ENCODE results near the gene THEM5.
A peak's percentile ranks its signal among the peaks of the same experiment; 100 is the strongest.

THEM5 gene

DNA sequence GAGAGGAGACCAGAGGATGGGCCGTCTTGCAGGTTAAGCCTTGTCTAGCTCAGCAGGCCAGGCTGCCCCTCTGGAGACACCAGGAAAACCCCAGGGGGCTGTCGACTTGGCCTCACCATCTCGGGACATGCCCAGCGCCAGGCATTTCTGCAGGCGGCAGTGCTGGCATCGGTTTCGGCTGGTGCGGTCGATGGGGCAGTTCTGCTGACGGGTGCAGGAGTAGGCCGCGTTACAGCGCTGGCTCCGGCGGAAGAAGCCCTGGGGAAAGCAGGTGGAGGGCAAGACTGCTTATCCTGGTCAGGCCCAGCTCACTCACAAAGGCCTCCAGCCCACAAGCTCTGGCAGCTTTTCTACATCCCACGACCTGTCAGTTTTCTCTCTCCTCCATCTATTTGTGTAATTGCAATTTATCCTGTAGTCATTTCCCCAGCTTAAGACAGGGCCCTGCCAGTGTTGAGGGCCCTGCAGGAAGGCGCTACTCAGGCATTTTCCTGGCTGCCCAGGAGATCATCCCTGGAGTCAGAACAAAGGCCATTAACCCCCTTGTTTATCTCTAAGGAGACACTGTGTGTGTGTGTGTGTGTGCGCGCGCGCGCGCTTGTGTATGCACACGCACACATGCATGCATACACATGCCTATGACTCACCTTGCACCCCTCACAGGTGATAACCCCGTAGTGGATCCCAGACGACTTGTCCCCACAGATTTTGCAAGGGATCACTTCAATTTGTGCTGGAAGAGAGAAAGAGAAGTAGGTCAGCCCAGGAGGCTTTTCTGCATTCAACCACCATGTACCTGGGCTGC is 36.8 kb downstream of the THEM5 start:
- DNase-seq = no peak

DNA sequence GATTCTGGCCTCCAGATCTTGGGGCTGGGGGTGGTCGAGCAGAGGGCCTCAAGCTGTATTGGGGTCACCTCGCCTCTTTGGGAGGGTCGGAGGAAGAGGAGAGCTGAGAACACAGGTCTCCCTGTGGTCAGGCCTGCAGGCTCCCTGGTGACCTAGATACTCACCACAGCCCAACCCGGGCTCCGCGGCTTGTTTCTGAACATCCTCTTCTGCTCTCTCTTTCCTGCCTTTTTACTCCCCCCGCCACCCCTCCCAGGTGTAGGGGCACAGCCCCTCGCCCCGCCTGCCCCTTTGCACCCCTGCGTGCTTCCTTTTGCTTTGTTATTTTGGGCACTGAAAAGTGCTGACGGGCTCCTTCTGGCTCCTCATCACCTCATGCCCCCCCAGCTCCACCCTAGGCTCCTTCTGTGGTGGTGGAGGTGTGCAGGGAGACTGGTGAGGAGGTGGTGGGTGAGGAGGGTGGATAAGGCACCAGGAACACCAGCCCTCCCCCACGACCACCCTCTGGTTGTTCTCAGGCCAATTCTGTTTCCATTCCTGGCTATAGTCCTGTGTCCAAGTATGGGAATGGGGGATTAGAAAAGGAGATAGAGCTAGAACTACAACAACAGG is 37.7 kb downstream of the THEM5 start:
- peak; percentile 72 for DNase-seq

DNA sequence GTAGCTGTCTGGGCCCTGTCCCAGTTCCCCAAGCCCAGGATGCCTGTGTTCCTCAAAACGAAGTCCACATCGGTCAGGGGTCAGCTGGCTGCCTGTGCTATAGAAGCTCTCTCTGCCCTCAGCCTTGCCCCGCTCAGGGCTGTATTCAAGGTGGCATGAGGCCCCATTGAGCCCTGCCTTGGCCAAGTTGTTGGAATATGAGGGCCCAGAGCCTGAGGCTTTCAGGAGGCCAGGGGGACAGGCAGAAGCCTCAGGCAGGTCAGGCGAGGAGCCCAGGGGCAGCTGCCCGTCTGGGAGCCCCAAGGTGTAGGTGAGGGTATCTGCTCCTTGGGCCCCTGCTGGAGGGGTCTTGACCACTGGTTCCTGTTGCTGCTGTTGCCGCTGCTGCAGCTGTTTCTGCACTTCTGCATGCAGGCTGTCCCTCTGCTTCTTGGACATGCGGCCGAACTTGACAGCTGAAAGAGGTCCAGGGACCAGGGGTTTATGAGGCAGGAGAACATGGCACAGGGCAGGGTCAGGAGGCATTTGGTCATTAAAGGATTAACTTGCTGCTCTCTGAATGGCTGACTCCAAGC is 38.5 kb downstream of the THEM5 start:
- no peak for DNase-seq

DNA sequence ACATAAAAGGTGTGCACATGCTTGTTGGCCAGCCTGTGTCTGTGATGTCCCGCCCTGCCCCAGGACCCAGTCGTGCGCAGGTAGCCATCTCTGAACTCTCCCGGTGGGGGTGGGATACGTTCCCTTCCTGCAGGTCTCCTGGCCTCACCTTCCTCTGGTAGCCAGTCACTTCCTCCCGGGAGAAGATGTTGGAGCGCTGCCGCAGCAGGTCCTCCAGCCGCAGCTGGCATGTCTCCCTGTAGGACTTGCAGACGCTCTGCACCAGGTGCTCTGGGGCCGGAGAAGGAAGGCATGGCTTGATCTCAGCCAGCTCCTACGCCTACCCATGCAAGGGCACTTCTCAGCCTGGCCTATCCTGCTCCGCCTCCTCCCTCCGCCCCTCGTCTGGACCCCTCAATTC is 39.1 kb downstream of the THEM5 start:
- no peak for DNase-seq

DNA sequence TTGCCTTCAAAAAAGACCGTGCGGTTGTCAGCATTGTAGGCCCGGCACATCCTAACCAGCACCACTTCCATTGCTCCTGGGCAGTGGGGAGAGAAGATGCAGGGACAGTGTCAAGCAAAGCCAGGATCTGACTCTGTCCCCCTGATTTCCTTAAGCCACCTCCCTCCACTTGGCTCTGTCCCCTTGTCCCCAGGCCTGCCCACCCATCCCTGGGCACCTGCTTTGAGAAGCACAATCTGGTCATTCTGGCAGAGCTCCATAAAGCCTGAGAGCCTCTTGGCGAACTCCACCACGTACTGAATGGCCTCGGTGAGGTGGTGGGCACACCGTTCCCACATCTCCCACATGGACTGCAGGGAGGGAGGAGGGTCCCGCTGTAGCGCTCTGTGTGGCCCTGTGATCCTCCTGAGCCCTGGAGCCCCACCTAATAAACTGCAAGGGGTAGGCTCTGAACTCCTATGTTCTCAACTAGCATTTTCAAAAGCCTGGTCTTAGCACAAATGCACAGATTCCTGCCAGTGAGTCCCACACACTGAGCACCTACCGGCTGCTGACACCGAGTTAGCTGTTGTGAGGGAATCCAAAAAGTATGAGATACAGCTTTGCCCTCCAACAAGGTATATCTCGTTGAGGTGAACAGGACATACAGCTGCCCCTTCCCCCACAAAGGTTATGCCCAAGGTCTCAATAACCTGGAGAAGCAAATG is 40.1 kb downstream of the THEM5 start:
- DNase-seq = no peak

DNA sequence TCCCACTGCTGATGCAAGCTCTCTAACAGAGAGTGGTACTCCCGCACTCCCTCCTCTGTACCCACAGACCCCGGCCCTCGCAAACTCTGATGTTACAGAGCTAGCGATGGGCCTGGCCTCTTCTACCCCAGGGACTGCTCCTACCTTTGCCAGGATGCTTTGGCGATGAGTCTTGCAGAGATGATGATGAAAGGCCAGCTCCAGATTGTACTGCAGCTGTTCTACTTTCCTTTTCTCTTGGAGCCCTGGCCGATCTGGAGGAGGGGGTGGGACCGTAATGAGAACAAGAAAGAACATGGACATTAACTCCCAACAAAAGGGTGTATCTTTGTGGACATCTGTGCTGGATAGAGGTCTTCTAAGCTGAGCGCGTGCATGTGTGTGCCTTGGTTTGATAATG is 42.3 kb downstream of the THEM5 start:
- no peak for DNase-seq

DNA sequence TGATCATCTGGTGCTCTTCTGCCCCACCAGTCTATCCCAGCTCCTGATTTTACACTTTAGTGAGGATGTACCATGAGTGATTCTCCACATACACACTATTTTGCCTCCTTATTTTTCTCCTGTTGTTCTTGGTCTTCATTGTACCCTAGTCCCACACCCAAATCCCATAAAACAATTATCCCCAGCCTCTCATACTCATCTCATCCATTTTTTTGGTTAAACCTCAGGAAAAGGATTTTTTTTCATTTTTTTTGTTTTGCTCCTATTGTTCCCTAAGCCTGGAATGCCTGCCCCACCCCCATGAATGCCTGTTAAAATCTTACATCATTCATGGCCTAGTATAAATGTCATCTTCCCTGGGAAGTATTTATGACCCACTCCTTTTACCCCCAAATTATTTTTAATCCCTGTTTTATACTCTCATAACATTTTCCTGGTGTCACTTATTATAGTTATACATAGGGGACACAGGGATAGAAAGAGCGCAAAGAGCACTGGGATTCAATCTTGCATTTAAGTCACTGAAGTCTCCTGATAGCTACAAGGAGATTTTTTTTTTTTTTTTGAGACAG is 43.4 kb downstream of the THEM5 start:
- no peak for DNase-seq

DNA sequence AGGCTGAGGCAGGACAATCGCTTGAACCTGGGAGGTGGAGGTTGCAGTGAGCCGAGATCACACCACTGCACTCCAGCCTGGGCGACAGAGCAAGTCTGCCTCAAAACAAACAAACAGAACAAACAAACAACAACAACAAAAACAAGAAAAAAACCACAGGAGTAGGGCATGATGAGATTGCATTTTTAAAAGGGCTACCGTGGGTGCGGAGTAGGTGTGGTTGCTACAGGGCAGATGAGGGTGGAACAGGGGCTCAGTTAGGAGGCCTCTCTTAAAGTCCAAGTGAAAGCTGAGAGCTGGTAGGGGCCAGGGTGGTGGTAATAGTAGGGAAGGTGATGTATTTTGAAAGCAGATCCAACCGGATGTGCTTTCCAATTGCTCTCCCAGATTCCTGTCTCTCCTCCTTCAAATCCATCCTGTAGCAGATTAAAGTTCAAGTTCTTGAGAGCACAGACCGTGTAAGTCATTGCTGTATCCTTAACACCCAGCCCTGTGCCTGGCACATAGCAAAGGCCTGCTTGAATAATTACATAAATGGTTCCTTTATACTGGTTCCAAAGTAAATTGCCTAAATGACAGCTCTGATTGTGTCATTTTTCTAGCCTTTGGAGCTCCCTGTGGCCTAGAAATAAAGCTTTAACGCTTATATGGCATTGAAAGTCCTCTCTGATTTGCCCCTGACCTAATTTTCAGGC is 44.1 kb downstream of the THEM5 start:
- no peak for DNase-seq

DNA sequence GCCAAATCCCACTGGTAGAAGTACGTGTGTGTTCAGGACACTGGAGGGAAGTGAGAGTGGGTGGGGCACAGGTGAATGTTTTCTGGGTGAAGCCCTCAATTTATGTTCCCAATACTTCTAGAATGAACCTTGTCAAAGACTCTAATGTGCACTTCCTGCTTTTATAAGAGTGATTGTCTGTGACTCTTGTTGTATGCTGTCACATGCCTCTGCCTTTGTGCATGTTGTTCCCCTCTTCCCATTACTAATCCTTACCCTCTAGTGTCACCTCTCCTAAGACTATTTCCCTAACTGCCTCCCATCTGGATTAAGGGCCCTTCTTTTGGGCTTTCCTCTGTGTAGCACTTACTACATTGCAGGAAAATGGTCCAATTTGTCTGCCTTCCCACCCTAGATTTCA is 45.7 kb downstream of the THEM5 start:
- DNase-seq = no peak

DNA sequence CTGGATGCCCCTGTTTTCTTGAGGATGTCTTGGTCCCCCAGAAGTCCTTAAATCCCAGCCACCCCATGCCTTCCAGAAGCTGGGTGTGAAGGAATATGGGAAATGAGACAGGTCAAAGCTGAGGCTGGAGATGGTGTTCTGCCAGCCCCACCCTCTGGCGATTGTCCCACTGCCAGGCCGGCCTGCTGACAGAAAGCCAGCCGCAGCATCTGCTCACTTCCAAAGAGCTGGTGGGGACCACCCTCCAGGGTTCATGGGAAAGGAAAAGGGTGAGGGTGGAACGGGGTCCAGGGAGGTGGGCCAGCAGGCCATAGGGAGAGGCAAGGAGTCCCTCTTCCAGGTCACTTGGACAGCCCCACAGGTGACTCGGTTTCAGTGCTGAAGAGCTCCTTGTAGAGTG is 46.4 kb downstream of the THEM5 start:
- no peak for DNase-seq

DNA sequence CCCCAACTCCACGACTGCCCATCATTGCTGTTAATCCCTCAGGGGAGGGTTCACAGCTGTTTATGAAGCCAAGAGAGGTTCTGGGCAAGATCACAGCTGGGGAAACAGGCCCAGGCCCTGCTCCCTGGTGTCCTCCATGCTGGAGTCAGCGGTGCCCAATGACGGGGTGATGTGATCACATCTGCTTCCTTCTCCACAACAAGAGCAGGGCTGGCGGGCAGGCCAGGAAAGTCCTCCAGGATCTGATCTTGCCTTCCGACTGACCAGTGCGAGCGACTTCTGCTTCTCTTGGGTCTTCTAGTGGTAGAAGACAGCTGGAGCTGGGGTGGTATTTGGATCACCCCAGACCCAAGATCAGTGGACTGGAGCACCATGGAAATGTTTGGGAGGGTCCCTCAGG is 47.3 kb downstream of the THEM5 start:
- DNase-seq = no peak

DNA sequence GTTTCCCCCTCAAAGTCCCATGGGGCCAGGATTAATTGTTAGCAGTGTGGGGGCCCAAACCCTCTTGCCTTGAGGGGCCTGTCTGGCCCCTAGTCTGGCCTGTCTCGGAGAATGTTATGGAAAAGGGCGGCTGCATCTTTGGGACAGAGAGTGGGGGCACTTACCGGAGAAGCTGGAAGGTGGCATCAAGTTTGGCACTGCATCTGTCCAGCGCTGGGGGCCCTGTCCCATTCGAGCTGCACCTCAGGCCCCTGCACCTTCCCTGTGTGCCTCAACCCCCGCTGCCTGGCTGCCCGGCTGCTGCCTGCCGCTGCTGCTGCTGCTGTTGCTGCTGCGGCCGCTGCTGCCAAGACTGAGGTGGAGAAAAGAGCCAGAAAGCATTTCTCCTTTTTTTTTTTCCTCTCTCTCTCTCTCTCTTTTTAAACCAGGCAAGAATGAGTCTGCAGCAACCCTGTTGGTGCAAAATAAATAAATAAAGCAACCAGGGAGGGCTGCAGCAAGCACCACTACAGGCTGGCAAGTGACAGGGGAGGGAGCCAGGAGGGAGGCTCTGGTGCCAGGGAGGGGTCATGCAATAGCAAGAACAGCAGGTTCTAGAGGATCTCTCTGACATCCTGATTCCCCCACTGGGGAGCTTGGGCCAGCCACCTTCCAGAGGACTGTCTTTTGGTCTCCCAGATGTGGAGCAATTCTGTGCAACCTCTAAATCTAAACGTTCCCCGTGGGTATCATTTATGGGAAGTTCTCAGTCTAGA is 48.3 kb downstream of the THEM5 start, which contains the start of gene LINGO4:
TSS of gene LINGO4 (minus strand) at position 354 of the 755 bp plus-strand sequence. CDS start 2,715 bp downstream, outside the sequence.
- DNase-seq = no peak

DNA sequence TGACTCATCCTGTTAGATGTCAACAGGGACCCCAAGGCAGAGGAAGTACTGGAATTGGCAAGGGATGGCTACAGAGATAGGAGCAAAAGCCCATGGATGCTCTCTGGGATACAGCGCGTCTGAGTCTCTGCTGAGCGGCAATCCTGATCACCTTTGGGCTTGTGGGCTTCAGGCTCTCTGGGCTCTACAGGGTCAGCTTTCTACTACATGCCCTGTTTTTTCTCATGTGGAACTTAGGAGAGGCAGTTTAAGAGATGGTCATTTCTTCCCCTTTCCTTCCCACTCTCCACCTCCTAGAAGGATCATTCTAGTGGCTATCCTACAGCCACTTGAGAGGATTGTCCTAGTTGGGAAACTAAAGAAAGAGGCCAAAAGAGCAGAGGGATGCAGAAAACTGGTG is 49.6 kb downstream of the THEM5 start:
- no peak for DNase-seq

DNA sequence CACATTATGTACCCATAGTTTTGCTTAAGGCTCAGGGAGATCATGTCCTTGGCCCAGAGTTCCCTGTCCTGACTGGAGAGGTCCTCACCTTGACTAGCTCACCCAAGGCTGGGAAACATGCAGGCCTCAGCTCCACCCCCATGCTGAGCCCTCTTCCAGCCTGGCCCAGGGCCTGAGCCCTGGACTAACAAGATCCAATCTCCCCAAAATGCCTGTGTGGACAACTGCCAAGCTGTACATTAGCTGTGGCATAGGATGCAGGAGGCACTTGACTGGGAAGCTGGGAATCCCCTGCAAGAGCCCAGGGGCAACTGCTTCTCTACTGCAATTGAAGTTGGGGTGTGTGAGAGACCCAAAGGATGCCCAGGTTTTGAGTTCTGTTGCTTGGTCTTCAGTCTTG is 50.3 kb downstream of the THEM5 start:
- no peak for DNase-seq

DNA sequence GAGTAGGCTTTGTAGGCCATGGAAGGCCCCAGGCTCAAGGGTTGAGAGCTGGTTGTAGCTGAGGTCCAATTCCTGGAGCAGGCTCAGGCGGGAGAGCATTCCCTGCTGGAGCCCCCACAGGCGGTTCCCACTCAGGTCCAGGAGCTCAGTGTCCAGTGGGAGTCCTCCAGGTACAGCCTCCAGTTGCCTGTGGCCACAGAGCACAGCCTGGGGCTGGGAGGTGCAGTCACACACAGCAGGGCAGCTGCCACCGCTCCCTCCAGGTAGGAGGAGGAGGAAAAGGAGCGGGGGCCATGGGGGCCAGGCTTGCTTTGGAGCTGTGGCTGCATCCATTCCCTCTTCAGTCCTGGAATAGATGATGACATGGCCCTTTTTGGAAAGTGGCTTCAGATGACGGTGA is 51.1 kb downstream of the THEM5 start:
- no peak for DNase-seq

DNA sequence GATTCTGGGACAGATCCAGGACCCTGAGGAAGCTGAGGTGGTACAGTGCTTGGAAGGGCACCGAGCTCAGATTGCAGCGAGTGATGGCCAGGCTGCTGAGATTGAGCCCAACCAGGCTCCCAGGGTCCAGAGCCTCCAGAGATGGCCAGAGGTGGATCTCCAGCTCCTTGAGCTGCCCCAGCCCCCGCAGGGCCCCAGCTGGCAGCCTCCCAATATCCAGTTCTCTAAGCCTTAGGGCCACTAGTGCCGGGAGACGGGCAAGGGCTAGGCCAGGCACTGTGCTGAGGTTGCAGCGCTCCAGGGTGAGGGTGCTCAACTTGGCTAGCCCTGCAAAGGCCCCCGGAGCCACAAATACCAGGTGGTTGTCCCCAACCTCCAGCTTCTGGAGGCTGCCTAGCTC is 51.7 kb downstream of the THEM5 start:
- DNase-seq = no peak

DNA sequence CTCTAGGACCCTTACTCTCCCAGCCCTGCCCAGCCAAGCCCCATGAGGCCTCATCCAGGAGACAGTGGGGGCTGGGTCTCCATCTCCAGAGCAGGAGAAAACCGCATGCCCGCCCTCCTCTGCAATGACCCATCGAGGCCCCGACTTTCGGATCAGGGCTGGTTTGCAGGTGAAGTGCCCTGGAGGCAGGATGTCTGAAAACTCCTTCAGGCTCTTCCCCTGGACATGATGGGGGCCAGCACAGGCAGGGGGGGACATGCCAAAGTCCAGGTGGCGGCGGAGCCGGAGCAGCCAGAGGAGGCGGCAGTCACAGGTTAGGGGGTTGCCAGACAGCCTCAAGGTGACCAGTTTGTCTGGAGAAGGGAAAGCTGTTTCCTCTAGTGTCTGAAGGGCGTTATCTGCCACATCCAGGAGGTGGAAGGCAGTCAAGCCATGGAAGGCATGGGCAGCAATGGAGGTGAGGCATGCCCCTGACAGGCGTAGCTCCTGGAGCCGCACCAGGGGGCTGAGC is 52.1 kb downstream of the THEM5 start:
- DNase-seq = no peak

DNA sequence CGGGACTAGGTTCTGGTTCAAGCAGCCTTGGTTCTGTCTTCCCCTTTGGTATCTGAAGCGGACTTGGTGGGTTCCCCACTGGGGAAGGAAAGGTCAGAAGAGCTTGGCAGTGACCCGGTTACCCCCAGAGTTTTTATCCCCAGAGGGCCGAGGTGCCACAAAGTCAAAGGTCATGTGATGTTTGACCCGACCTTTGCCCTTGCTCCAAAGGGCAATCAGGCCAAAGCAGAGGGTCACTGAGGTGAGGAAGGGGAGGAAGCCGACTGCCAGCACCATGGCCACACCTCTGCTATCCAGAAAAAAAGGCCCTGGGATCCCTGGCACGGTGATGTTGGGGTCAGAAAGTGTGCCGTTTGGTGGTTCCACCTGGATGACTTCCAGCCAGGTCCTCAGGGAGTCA is 52.7 kb downstream of the THEM5 start:
- DNase-seq = no peak

DNA sequence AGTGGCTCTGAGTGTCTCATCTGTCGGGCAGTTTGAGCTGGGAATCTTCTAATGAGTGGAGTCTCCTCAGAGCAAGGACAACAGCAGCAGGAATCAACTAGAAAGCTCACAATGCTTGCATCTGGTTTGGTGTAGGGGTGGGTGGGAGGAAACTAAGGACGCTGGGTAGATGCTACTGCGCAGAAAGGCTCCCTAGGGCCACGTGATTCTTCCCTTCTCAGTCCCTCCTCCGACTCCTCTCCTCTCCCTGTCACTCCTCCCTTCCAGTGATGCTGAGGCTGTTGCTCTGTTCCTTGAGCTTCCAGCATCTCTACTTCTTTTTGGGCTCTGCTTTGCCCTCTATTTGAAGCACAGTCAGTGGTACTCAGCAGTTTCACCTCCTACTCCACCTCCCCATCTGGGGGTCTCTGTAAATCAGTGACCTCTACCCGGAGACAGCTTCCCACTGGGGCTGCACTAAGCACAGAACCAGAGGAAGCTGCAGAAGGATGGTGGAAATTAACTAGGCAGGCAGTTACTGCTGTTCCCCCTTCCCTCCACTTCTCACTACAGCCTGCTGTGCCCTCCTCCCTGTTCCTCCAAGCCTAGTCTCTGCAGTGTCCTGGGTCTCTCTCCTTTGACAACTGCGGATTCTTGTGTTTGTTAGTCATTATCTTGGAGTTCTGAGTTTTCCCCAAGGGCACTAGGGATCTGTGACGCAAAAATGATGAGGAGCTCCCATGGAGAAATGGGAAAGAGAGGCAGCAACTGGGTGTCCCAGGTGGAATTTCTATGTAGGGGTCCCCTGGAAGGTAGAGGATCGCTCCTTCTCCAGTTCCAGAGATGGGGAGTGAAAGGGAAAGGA is 54.1 kb downstream of the THEM5 start:
- DNase-seq = no peak

DNA sequence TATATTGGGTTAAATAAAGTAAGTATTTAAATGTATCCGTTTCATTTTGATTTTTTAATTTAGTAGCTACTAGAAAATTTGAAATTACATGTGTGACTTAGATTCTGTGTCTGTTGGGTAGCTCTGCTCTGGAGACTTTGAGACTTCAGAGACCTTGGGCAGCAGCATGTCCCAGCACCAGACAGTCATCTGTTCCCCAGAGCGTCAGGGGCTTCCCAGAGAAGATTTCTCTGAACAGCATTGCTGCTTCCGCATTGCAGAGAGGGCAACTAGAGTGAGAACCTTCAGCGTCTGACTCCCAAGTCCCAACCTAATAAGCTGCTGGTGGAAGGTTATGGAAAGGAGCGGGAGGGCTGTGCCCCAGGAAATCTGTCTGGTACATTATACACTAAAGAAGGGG is 54.9 kb downstream of the THEM5 start:
- no peak for DNase-seq
